IPS DF 4.7 (cell line): ENCODE data around the gene NUP50.

Experiments used
- DNase-seq: peaks from one replicate; pipeline ENCODE4 v3.0.0-alpha.2; 2013; ENCODE audit warnings: low spot score; ENCODE audit errors: extremely low read depth

NUP50 gene

DNA sequence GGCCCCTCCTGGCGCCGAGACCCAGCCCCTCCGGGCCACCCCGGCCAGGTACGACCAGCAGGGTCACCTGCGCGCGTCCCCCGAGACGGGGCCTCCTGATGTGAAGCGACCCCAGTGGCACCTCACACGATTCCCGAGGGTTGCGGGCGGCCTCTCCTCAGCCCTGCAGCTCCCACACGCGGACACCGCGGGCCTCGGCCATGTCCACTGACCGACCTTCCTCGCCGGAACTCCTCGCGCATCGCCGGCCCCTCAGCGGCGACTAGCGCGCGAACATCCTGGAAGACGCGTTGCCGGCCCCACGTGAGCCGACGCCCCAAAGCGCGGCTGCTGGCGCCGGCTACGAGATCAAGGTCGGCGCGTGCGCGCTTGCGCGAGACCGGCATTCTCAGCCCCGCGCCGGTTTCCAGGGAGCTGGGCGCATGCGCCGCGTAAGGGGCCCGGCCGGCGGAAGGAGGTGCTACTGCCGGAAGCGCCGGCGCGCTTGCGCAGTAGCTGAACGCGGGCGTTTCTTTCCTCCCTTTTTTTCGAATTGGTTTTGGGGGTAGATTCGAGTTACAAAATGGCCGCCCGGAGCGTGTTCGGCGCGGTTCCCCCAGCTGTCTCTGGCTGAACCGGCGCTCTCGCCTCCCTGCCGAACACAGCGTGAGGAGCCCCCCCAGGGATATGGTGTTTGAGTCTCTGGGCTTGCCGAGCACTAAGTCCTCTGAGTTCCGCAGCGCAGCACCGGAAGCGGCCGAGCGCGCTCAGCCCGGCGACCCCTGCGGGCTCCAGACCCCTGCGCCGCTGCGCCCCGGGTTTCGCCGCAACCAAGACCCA lies at the start of gene NUP50:
NUP50 (plus strand) TSS at position 475 of the 819 bp plus-strand sequence. CDS start 4,253 bp downstream, outside the sequence.
- peak; percentile 83 for DNase-seq

- no peak for DNase-seq
Observed at GRCh38 chr22:45120440-45120839, 43.3 kb upstream of the NUP50 start.

DNA sequence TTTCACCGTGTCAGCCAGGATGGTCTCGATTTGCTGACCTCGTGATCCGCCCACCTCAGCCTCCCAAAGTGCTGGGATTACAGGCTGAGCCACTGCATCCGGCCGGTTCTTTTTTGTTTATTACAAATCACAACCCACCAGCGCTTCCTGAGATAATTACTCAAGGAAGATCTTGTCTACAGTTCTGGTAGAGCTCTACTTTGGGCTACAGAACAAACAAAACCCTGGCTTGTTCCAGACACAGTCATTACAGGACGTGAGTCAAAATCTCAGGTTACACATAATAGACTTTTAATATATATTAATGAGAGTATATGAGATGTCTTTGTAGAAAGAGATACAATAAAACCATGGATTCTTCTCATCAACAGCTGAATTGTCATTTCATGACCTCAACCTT lies 42.8 kb upstream of the NUP50 start:
- DNase-seq = no peak

DNA sequence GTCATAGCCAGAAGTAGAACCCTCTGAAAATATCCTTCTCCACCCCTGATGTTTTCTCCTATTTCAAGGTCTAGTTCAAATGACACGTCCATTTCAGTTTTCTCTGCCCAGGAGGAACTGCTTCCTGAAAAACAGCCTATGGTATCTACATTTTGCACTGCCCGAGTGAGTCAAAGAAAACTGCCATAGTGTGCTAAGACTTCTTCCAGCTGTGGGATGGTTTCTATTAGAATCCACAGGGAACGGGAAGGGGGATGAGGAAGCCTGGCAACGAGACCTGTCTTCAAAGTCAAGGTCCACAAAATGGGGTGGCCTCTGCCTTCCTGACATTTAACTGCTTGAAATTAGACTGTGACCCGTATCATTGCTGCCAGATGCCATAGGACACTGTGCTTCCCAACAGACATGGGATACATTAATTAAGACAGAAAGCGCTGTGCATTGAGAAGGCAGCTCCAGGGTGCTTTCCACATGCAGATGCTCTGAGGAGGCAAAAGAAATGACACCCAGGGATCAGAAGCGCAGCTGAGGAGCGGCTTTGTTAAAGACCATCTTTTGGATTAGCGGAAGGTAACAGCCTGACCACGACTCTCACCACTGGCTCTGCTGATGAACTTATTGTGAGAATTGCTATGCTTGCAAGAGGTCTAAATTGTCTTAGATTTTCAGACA lies 39.4 kb upstream of the NUP50 start:
- DNase-seq = no peak

GRCh38 chr22:45125188-45125587 lies 38.5 kb upstream of the NUP50 start:
- no peak for DNase-seq

DNA sequence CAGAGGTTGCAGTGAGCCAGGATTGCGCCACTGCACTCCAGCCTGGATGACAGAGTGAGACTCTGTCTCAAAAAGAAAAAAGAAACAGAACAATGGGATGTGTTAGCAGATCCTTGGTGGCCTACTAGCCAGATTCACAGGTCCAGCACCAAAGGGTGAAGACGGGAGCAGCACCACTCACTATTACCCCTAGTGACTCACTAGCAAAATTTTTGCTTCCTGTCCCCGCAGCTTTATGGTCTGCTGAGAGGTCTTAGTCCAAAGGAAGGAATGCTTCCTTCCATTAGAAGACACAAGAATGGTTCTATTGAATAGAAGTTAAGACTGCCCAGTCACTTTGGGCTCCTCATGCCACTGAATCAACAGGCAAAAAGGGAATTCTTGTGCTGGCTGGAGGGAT lies 35.9 kb upstream of the NUP50 start:
- DNase-seq = no peak

GRCh38 chr22:45129703-45130524 lies 33.8 kb upstream of the NUP50 start:
- no peak for DNase-seq

- no peak for DNase-seq
Observed at GRCh38 chr22:45130891-45131290, 32.8 kb upstream of the NUP50 start.

GRCh38 chr22:45131749-45132148 lies 32.0 kb upstream of the NUP50 start:
- no peak for DNase-seq

GRCh38 chr22:45134313-45134712 lies 29.4 kb upstream of the NUP50 start:
- no peak for DNase-seq

DNA sequence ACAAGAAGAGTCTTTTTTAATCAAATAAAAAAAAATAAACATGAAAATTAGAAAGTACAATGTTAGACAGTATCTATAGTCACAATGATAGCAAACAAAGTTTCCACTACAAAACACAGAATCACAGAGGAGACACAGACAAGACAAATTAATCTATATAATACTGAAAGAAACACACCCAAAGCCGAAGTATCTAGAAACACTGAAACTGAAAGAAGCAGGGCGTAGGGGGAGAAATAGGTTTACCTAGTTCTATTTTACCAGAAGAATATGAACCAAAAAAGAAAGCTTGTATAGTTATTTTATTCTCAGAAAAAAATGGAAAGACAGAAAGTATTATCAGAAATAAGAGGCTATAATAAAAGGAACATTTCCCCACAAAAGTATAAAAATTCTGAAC lies 27.1 kb upstream of the NUP50 start:
- DNase-seq = no peak

DNA sequence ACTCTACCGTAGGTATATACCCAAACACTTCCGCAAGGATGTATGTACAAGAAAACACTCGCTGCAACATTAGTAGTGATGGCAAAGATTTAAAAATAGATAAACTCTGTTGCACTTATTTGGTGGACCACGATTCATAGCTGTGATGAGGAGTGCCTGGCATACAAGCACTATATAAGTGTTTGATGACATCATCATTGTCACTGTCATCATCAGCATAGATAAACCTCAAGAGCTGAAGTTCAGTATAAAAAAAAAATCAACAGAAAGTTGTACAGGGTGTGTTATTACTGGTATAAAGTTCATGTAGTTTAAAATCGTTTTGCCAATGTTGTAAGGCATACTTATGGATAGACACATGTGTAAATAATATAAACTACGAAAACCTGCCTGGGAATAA lies 24.0 kb upstream of the NUP50 start:
- no peak for DNase-seq

DNA sequence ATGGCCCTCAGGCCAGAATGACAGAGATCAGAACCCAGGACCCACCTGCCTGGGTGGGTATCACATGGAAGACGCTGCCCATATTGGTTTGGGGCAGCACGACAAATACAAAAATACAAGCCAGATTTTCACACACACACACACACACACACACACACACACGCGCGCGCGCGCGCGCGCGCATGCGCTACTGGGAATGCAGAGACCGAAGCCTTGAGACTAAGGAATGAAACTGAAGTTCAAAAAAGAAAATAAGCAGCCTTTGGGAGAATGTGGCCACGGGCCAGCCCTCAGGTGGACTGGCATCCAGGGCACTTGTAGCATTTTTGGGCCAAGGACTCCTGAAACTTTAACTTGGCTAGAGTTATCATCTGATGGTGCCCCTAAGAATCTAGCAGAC lies 21.3 kb upstream of the NUP50 start:
- no peak for DNase-seq

GRCh38 chr22:45144916-45145315 lies 18.8 kb upstream of the NUP50 start:
- DNase-seq = no peak

- DNase-seq = no peak
Observed at GRCh38 chr22:45149671-45150070, 14.1 kb upstream of the NUP50 start.

DNA sequence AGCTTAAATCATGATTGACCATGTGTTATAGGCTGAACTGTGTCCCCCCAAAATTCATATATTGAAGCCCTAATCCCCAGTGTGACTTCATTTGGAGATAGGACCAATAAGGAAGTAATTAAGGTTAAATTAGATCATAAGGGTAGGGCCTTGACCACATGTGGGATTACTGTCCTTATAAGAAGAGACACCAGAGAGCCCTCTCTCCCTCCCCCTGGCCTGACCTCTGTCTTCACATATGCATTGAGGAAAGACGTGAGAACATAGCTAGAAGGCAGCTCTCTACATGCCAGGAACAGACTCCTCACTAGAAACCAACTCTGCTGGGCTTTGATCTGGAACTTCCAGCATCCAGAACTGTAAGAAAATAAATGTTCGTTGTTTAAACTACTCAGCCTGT lies 13.6 kb upstream of the NUP50 start:
- DNase-seq = no peak

- no peak for DNase-seq
Observed at GRCh38 chr22:45151503-45151902, 12.2 kb upstream of the NUP50 start.

DNA sequence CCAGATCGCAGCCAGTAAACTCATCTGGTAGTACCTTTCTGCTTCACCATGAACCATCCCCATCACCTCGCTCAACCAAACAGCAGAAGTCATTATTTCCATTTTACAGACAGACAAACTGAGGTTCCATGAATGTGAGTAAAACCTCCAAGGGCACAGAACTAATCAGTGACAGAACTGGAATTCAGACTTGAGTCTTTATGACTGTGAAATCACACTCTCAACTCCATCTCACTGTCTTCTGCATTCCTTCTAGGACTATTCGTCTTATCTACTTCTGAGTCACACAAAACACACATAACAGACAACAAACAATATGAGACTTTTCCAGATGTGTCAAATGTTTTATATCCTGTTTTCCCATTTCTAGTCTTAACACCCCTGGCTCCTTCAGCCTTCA lies 9.3 kb upstream of the NUP50 start:
- no peak for DNase-seq

GRCh38 chr22:45155050-45155840 lies 8.5 kb upstream of the NUP50 start:
- DNase-seq = no peak

DNA sequence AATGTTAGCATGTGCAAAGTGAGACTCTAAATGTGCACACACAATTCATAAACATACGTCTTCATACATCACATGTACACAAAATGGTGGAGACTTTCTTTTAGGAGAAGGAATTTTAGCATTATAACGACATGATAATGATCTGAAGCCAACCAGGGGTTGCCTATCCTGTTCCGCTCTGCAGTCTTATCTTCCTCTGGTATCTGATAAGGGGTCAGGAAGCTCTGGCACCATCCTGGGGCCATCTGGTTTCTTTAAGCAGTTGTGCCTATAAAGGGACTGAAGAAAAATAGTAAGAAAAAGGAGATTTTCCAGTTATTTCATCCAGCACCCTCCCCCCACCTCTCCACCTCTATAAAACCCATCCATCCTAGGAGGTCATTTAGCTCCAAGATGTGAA lies 5.8 kb upstream of the NUP50 start:
- DNase-seq = no peak
